Fibroblast of lung (primary cell): ENCODE data around the gene PDZD2. TPM values are rescaled to one million over a fixed set of nuclear protein-coding genes. Genes with fewer than 3 reads are reported as not detected.
"Not testable (repeated sequence)": the region's sequence is repeated elsewhere in the genome, so short reads cannot be mapped to it uniquely, and the experiment has no call there.

Source experiments
- DNase-seq, 2 donors: peaks; one replicate each; pipeline versions ENCODE4 v3.0.0 to v3.0.0-alpha.2; 2010; ENCODE audit warnings: low read depth in 2 of 2
- H2AFZ ChIP-seq: 2 replicates; pipeline ENCODE4 v1.5.1; 2012; ENCODE audit warnings: low read length, control low read depth, inconsistent platforms
- H3K27ac ChIP-seq: 2 replicates; pipeline ENCODE4 v1.5.1; 2011; ENCODE audit warnings: low read length, control low read depth; ENCODE audit not compliant: insufficient read depth
- H3K27me3 ChIP-seq: 2 replicates; pipeline ENCODE4 v1.5.1; 2011; ENCODE audit warnings: mild to moderate bottlenecking, low read length; ENCODE audit not compliant: control insufficient read depth, insufficient read depth
- H3K36me3 ChIP-seq: 2 replicates; pipeline ENCODE4 v1.5.1; 2011; ENCODE audit warnings: low read length; ENCODE audit not compliant: control insufficient read depth, insufficient read depth
- H3K4me1 ChIP-seq: 2 replicates; pipeline ENCODE4 v1.5.1; 2011; ENCODE audit warnings: low read length; ENCODE audit not compliant: control insufficient read depth, insufficient read depth; ENCODE audit errors: extremely low read depth
- H3K4me2 ChIP-seq: 2 replicates; pipeline ENCODE4 v1.5.1; 2011; ENCODE audit warnings: low read length, control low read depth; ENCODE audit not compliant: insufficient read depth; ENCODE audit errors: extremely low read depth
- H3K4me3 ChIP-seq, 4 experiments: fragments of 200-600 bp in 1 of 4; sonication (generic) in 1 of 4; replicated peaks in 1 of 4; 2 replicates each; pipeline ENCODE4 v1.5.1; 2011 to 2016; ENCODE audit warnings: low read length in 4 of 4, low read depth in 3 of 4, mild to moderate bottlenecking in 3 of 4, control low read depth in 2 of 4, inconsistent platforms in 1 of 4, mixed read lengths in 1 of 4; ENCODE audit not compliant: insufficient read depth in 1 of 4; ENCODE audit errors: control extremely low read depth in 1 of 4
- H3K79me2 ChIP-seq: 2 replicates; pipeline ENCODE4 v1.5.1; 2012; ENCODE audit warnings: mild to moderate bottlenecking, low read length, inconsistent platforms; ENCODE audit not compliant: control insufficient read depth, insufficient read depth
- H3K9ac ChIP-seq: 2 replicates; pipeline ENCODE4 v1.5.1; 2011; ENCODE audit warnings: mild to moderate bottlenecking, low read length, control low read depth; ENCODE audit not compliant: insufficient read depth
- H3K9me3 ChIP-seq: 2 replicates; pipeline ENCODE4 v1.5.1; 2012; ENCODE audit warnings: low read depth, low read length; ENCODE audit not compliant: control insufficient read depth, insufficient read depth
- H4K20me1 ChIP-seq: 2 replicates; pipeline ENCODE4 v1.5.1; 2011; ENCODE audit warnings: low read length; ENCODE audit not compliant: control insufficient read depth, insufficient read depth; ENCODE audit errors: extremely low read depth
- CTCF ChIP-seq, 2 donors: IDR thresholded peaks in 1 of 2; conservative IDR thresholded peaks in 1 of 2; 1 replicate in 1 of 2; 2 replicates in 1 of 2; pipeline ENCODE4 v1.5.1; 2011 to 2012; ENCODE audit warnings: low read length in 2 of 2, control low read depth in 1 of 2, inconsistent platforms in 1 of 2, low read depth in 1 of 2, mild to moderate bottlenecking in 1 of 2
- EZH2 ChIP-seq: IDR thresholded peaks from 2 replicates; pipeline ENCODE4 v1.5.1; 2012; ENCODE audit warnings: low read length, control low read depth, mild to moderate bottlenecking; ENCODE audit errors: missing control alignments
- polyA plus RNA-seq, 2 donors: library from polyadenylated mRNA; depleted of rRNA in 1 of 2; stranded (reverse) in 1 of 2; unstranded in 1 of 2; fragments of >200 nt; gene quantifications; 2 replicates each; pipeline ENCODE4 v1.2.1, GENCODE V29; 2011 to 2012; ENCODE audit warnings: missing spikeins in 1 of 2
- total RNA-seq: library from RNA; depleted of rRNA; stranded (reverse); fragments of >200 nt; gene quantifications from 2 replicates; pipeline ENCODE4 v1.2.1, GENCODE V29; 2014

Gene PDZD2
- total and polyA plus RNA-seq, 2 donors (not counting 1 experiment from before 2014, with no cell fraction given): 0.33 to 0.40 TPM

GRCh38 chr5:31731016-31731415 lies 92.1 kb downstream of the PDZD2 start:
- H3K4me2 ChIP-seq: no peak overlapping the region
- no peak overlapping the region for H3K4me3 ChIP-seq
- H3K79me2 ChIP-seq: no peaks in the 10 kb centered on the region
- H3K4me1 ChIP-seq: no peaks in the 10 kb centered on the region
- H3K27ac ChIP-seq: no peak overlapping the region
- no peaks in the 10 kb centered on the region for H3K36me3 ChIP-seq
- H3K9ac ChIP-seq: no peak overlapping the region
- no peak overlapping the region for H2AFZ ChIP-seq
- TF ChIP-seq CTCF (conservative IDR thresholded peaks at IDR 0.05 in 1 of 2, IDR thresholded peaks at IDR 0.05 in 1 of 2; ENCODE audit: low read depth in 1 of 2, low read length in 2 of 2): no peak
- no peak for TF ChIP-seq EZH2
- no peaks in the 10 kb centered on the region for H4K20me1 ChIP-seq
- no peaks in the 10 kb centered on the region for H3K9me3 ChIP-seq
- no peak for DNase-seq
- no peaks in the 10 kb centered on the region for H3K27me3 ChIP-seq

GRCh38 chr5:31731710-31732301 lies 92.9 kb downstream of the PDZD2 start:
- DNase-seq: no peak
- no peak for TF ChIP-seq EZH2
- no peak for TF ChIP-seq CTCF (conservative IDR thresholded peaks at IDR 0.05 in 1 of 2, IDR thresholded peaks at IDR 0.05 in 1 of 2; ENCODE audit: low read depth in 1 of 2, low read length in 2 of 2)
- Histone ChIP-seq H3K27me3 (no peaks in the 10 kb centered on the region), H3K9me3 (no peaks in the 10 kb centered on the region), H3K79me2 (no peaks in the 10 kb centered on the region), H3K4me1 (no peaks in the 10 kb centered on the region), H3K9ac (no peak overlapping the region), H3K4me2 (no peak overlapping the region), H3K36me3 (no peaks in the 10 kb centered on the region), H4K20me1 (no peaks in the 10 kb centered on the region), H2AFZ (no peak overlapping the region), H3K4me3 (no peak overlapping the region), H3K27ac (no peak overlapping the region)

DNA sequence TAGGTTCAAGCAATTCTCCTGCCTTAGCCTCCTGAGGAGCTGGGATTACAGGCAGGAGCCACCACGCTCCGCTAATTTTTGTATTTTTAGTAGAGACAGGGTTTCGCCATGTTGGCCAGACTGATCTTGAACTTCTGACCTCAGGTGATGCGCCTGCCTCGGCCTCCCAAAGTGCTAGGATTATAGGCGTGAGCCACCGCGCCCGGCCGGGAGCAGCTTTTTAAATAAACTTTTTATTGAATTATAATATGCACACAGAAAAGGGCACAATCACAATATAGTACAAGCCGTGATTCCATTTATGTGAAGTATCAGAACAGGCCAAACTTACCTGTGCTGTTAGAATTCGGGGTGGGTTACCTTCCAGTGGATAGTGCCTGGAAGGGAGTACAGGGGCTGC lies 93.9 kb downstream of the PDZD2 start:
- H3K9me3 ChIP-seq, H3K36me3 ChIP-seq, H3K4me2 ChIP-seq, H3K27me3 ChIP-seq, H2AFZ ChIP-seq, H3K4me3 ChIP-seq, H3K79me2 ChIP-seq, H3K9ac ChIP-seq, DNase-seq, H3K27ac ChIP-seq, H4K20me1 ChIP-seq, H3K4me1 ChIP-seq: not testable (repeated sequence)
